ENCODE measurements around the gene PLPPR2.
"Not testable (repeated sequence)": the region's sequence is repeated elsewhere in the genome, so short reads cannot be mapped to it uniquely, and the experiment has no call there.

PLPPR2 gene

GRCh38 chr19:11405846-11406643, 50.8 kb downstream of the PLPPR2 start:
- no peaks in the 10 kb centered on the region for H3K9me3 ChIP-seq (ENCODE audit: control insufficient read depth in 2 of 2, low read length in 2 of 2)
- H3K4me1 ChIP-seq (ENCODE audit: control insufficient read depth, insufficient read depth, low read length) = peaks cover 4% of the 10 kb centered on the region
- H3K27ac ChIP-seq (ENCODE audit: low read length) = no peak overlapping the region
- no peak overlapping the region for H3K9ac ChIP-seq (ENCODE audit: low read length in 2 of 2)
- peaks cover 5 to 13% of the 10 kb centered on the region in 2 donors for H3K27me3 ChIP-seq (ENCODE audit: control insufficient read depth in 1 of 2, insufficient read depth in 2 of 2, low read length in 2 of 2)
- H3K36me3 ChIP-seq (ENCODE audit: control insufficient read depth in 2 of 2, insufficient read depth in 2 of 2, low read length in 2 of 2) = no peaks in the 10 kb centered on the region
- H3K4me3 ChIP-seq (ENCODE audit: low read length in 2 of 2) = no peak overlapping the region

GRCh38 chr19:11406703-11407236, 51.5 kb downstream of the PLPPR2 start:
- not testable (repeated sequence) for H3K9me3 ChIP-seq (ENCODE audit: control insufficient read depth in 2 of 2, low read length in 2 of 2); H3K27ac ChIP-seq (ENCODE audit: low read length); H3K4me1 ChIP-seq (ENCODE audit: control insufficient read depth, insufficient read depth, low read length); H3K36me3 ChIP-seq (ENCODE audit: control insufficient read depth in 2 of 2, insufficient read depth in 2 of 2, low read length in 2 of 2); H3K9ac ChIP-seq (ENCODE audit: low read length in 2 of 2); H3K4me3 ChIP-seq (ENCODE audit: low read length in 2 of 2)
- H3K27me3 ChIP-seq (ENCODE audit: control insufficient read depth in 1 of 2, insufficient read depth in 2 of 2, low read length in 2 of 2) = peaks cover 5 to 17% of the 10 kb centered on the region in 2 donors

GRCh38 chr19:11408591-11408990, 53.4 kb downstream of the PLPPR2 start:
- Histone ChIP-seq H3K4me1 (ENCODE audit: control insufficient read depth, insufficient read depth, low read length) (peaks cover 4% of the 10 kb centered on the region), H3K9me3 (ENCODE audit: control insufficient read depth in 2 of 2, low read length in 2 of 2) (no peaks in the 10 kb centered on the region), H3K4me3 (ENCODE audit: low read length in 2 of 2) (no peak overlapping the region), H3K27ac (ENCODE audit: low read length) (no peak overlapping the region), H3K27me3 (ENCODE audit: control insufficient read depth in 1 of 2, insufficient read depth in 2 of 2, low read length in 2 of 2) (peaks cover 5 to 17% of the 10 kb centered on the region in 2 donors), H3K36me3 (ENCODE audit: control insufficient read depth in 2 of 2, insufficient read depth in 2 of 2, low read length in 2 of 2) (no peaks in the 10 kb centered on the region), H3K9ac (ENCODE audit: low read length in 2 of 2) (no peak overlapping the region)

GRCh38 chr19:11410682-11411081, 55.5 kb downstream of the PLPPR2 start:
- no peak overlapping the region for H3K27ac ChIP-seq (ENCODE audit: low read length)
- H3K36me3 ChIP-seq (ENCODE audit: control insufficient read depth in 2 of 2, insufficient read depth in 2 of 2, low read length in 2 of 2) = no peaks in the 10 kb centered on the region
- no peak overlapping the region for H3K4me3 ChIP-seq (ENCODE audit: low read length in 2 of 2)
- peaks cover 4% of the 10 kb centered on the region for H3K4me1 ChIP-seq (ENCODE audit: control insufficient read depth, insufficient read depth, low read length)
- H3K27me3 ChIP-seq (ENCODE audit: control insufficient read depth in 1 of 2, insufficient read depth in 2 of 2, low read length in 2 of 2) = peaks cover 5 to 17% of the 10 kb centered on the region in 2 donors
- H3K9me3 ChIP-seq (ENCODE audit: control insufficient read depth in 2 of 2, low read length in 2 of 2) = no peaks in the 10 kb centered on the region
- no peak overlapping the region for H3K9ac ChIP-seq (ENCODE audit: low read length in 2 of 2)

GRCh38 chr19:11414544-11414943, 59.3 kb downstream of the PLPPR2 start:
- no peaks in the 10 kb centered on the region for H3K9me3 ChIP-seq (ENCODE audit: control insufficient read depth in 2 of 2, low read length in 2 of 2)
- H3K9ac ChIP-seq (ENCODE audit: low read length in 2 of 2) = no peak overlapping the region
- H3K27me3 ChIP-seq (ENCODE audit: control insufficient read depth in 1 of 2, insufficient read depth in 2 of 2, low read length in 2 of 2) = peaks cover 17 to 18% of the 10 kb centered on the region in 2 donors
- H3K36me3 ChIP-seq (ENCODE audit: control insufficient read depth in 2 of 2, insufficient read depth in 2 of 2, low read length in 2 of 2) = no peaks in the 10 kb centered on the region
- no peak overlapping the region for H3K4me3 ChIP-seq (ENCODE audit: low read length in 2 of 2)
- no peak overlapping the region for H3K27ac ChIP-seq (ENCODE audit: low read length)
- peaks cover 3% of the 10 kb centered on the region for H3K4me1 ChIP-seq (ENCODE audit: control insufficient read depth, insufficient read depth, low read length)
